ENCODE measurements around the gene SFXN5. TPM values are rescaled to one million over a fixed set of nuclear protein-coding genes. Genes with fewer than 3 reads are reported as not detected.

The SFXN5 gene
- total and polyA plus RNA-seq, 2 of the 8 experiments (the other 6 are each of a cell fraction or from before 2014, with no cell fraction given) = 29.3 to 33.1 TPM

DNA sequence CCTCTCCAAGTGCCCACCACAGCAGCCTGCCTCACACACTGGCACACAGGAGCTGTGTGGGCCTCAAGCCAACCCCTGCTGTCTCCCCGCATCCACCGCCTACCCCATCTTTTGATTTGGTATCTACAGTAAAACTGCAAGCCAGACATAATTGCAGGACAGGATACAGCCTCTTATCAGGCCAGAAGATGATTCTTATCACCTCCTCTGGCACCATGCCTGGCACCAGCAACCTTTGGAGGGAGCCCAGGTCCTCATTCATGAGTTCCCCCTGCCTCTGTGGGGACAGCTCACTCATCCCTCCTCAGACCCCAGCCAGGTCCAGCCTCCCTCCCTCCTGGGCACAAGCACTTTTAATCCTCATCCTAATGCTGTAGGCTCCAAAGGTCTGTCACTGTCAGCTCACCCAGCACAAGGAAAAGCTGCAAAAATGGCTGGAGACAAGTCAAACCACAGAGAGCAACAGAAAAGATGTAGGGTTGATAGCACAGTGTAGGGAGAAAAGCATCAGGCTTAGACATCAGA lies 31.6 kb upstream of the SFXN5 start:
- H3K36me3 ChIP-seq (ENCODE audit: control insufficient read depth in 2 of 4, insufficient read depth in 4 of 4, low read length in 3 of 4) = no peaks in the 10 kb centered on the region
- H3K23me2 ChIP-seq (ENCODE audit: low read depth, low read length) = no peaks in the 10 kb centered on the region
- TF ChIP-seq FOSL1 (IDR thresholded peaks at IDR 0.05; ENCODE audit: insufficient read depth, low read depth, low read length) (no peak), GABPA (IDR thresholded peaks at IDR 0.05; ENCODE audit: borderline replicate concordance, insufficient read depth, low read length) (no peak), RXRA (IDR thresholded peaks at IDR 0.05; ENCODE audit: insufficient read depth, low read depth, low read length) (no peak), TAF1 (IDR thresholded peaks at IDR 0.05; ENCODE audit: low read depth, low read length) (no peak), EP300 (IDR thresholded peaks at IDR 0.05; ENCODE audit: borderline replicate concordance in 1 of 2, low read depth in 2 of 2, low read length in 2 of 2) (no peak), RNF2 (IDR thresholded peaks at IDR 0.05; ENCODE audit: borderline replicate concordance, low read depth, low read length, missing control alignments, poor library complexity, severe bottlenecking) (no peak), SIN3A (conservative IDR thresholded peaks at IDR 0.05 in 1 of 2, IDR thresholded peaks at IDR 0.05 in 1 of 2; ENCODE audit: low read depth in 1 of 2, low read length in 2 of 2) (no peak), KDM4A (IDR thresholded peaks at IDR 0.05; ENCODE audit: low read depth, low read length, severe bottlenecking) (no peak), CBX8 (IDR thresholded peaks at IDR 0.05; ENCODE audit: borderline replicate concordance, low read depth, low read length) (no peak)
- TF ChIP-seq, protein P1, sequence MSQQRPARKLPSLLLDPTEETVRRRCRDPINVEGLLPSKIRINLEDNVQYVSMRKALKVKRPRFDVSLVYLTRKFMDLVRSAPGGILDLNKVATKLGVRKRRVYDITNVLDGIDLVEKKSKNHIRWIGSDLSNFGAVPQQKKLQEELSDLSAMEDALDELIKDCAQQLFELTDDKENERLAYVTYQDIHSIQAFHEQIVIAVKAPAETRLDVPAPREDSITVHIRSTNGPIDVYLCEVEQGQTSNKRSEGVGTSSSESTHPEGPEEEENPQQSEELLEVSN (IDR thresholded peaks at IDR 0.05) = no peak
- TF ChIP-seq, protein P2, sequence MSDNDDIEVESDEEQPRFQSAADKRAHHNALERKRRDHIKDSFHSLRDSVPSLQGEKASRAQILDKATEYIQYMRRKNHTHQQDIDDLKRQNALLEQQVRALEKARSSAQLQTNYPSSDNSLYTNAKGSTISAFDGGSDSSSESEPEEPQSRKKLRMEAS (IDR thresholded peaks at IDR 0.05) = no peak
- FAIRE-seq = no peak
- H3K4me1 ChIP-seq (replicated peaks in 1 of 4; ENCODE audit: control insufficient read depth in 3 of 4, insufficient read depth in 4 of 4, low read length in 3 of 4) = peaks cover 4 to 11% (median 9%) of the 10 kb centered on the region in 4 experiments; a peak in 5 of 7 replicates
- H2BK20ac ChIP-seq (ENCODE audit: low read length) = no peak overlapping the region
- WGBS, 2 experiments (ENCODE audit: extremely low coverage in 1 of 2, insufficient coverage in 1 of 2, insufficient read length in 1 of 2, insufficient replicate concordance in 2 of 2, low coverage in 1 of 2, low lambda C conversion rate in 2 of 2, missing lambda C conversion rate in 1 of 2) = 94% methylated on average over 2 of the region's 2 CpGs; no CpG with 5 or more reads in 1 of the 2 experiments
- CTCF ChIA-PET (ENCODE audit: partially characterized antibody) = interaction anchor here (2.5 to 7.0 kb wide), 2 partner anchors 9 to 16 kb away, joined by 6 to 53 read pairs; partner anchors contain the start of gene RAB11FIP5
- H2BK120ac ChIP-seq (replicated peaks; ENCODE audit: low read depth, low read length) = no peak overlapping the region
- H2AFZ ChIP-seq (ENCODE audit: low read length) = no peak overlapping the region
- no peak overlapping the region for H3K27ac ChIP-seq (ENCODE audit: low read depth, low read length)
- no peak overlapping the region for H3K56ac ChIP-seq (replicated peaks; ENCODE audit: insufficient read length, low read depth, low read length)
- no peaks in the 10 kb centered on the region for H3K27me3 ChIP-seq (replicated peaks in 1 of 4; ENCODE audit: control insufficient read depth in 3 of 4, extremely low read depth in 1 of 4, insufficient read depth in 3 of 4, low read length in 3 of 4)
- H3K4me3 ChIP-seq (ENCODE audit: extremely low read depth in 1 of 4, insufficient read depth in 2 of 4, low read depth in 3 of 4, low read length in 4 of 4) = no peak overlapping the region
- H3K79me2 ChIP-seq (ENCODE audit: control insufficient read depth in 1 of 2, insufficient read depth in 2 of 2, low read length in 2 of 2) = no peaks in the 10 kb centered on the region; a peak in 1 of 4 replicates
- no peak overlapping the region for H3K4me2 ChIP-seq (ENCODE audit: insufficient read depth in 1 of 2, low read depth in 2 of 2, low read length in 2 of 2)
- H3K14ac ChIP-seq (ENCODE audit: insufficient read length) = no peak overlapping the region
- H4K5ac ChIP-seq (ENCODE audit: insufficient read length, low read depth, low read length) = no peak overlapping the region
- no peak for DNase-seq (ENCODE audit: low read depth in 1 of 2, low spot score in 2 of 2)
- no peak overlapping the region for H2BK12ac ChIP-seq (ENCODE audit: low read depth, low read length)
- no peaks in the 10 kb centered on the region for H3K9me3 ChIP-seq (ENCODE audit: insufficient read depth in 2 of 2, low read depth in 1 of 2, low read length in 1 of 2)
- H2BK5ac ChIP-seq (ENCODE audit: low read depth, low read length) = no peak overlapping the region
- no peak overlapping the region for H4K8ac ChIP-seq (ENCODE audit: extremely low read depth, insufficient read depth, low read length)
- POLR2A ChIA-PET (ENCODE audit: partially characterized antibody) = interaction anchor here (2.3 kb wide), 1 partner anchor 9 kb away, joined by 9 read pairs; the partner anchor contains the start of gene RAB11FIP5
- H3K79me1 ChIP-seq (ENCODE audit: low read depth, low read length) = peaks cover 11% of the 10 kb centered on the region; the same call in 1 of the 2 replicates
- H2BK15ac ChIP-seq (ENCODE audit: low read length) = no peak overlapping the region
- H2AK5ac ChIP-seq (ENCODE audit: low read depth, low read length) = no peak overlapping the region
- no peak overlapping the region for H3K4ac ChIP-seq (replicated peaks; ENCODE audit: insufficient read length, low read depth, low read length)
- peaks cover 6 to 13% of the 10 kb centered on the region in 2 experiments for H4K20me1 ChIP-seq (replicated peaks in 1 of 2; ENCODE audit: control insufficient read depth in 1 of 2, insufficient read depth in 2 of 2, low read length in 2 of 2)
- H4K91ac ChIP-seq (replicated peaks; ENCODE audit: insufficient read length, low read length) = no peak overlapping the region
- H3K9ac ChIP-seq (replicated peaks in 1 of 4; ENCODE audit: extremely low read depth in 1 of 4, low read depth in 3 of 4, low read length in 3 of 4) = no peak overlapping the region
- H3K23ac ChIP-seq (ENCODE audit: insufficient read length) = no peak overlapping the region
- no peak overlapping the region for H3K18ac ChIP-seq (ENCODE audit: extremely low read depth, low read length)
